Lung (tissue), 12 donors: ENCODE results near the gene PRKCH. TPM values are rescaled to one million over a fixed set of nuclear protein-coding genes. Genes with fewer than 3 reads are reported as not detected.
A peak's percentile ranks its signal among the peaks of the same experiment; 100 is the strongest.

Experiments
- ATAC-seq: fragments of 200-7000 bp; cut with Tn5 transposase; one replicate; pipeline ENCODE4 v1.9.1; 2020; ENCODE audit warnings: moderate number of reproducible peaks; ENCODE audit not compliant: insufficient read depth, low FRiP score
- DNase-seq, 3 donors: peaks; one replicate each; pipeline ENCODE4 v3.0.0-alpha.2; 2013 to 2017
- H3K27ac ChIP-seq, 2 donors: one replicate each; pipeline ENCODE4 v1.5.1; 2013; ENCODE audit warnings: mild to moderate bottlenecking in 2 of 2, moderate library complexity in 2 of 2, control low read depth in 1 of 2, inconsistent platforms in 1 of 2, low read depth in 1 of 2, low read length in 1 of 2
- H3K27me3 ChIP-seq, 3 donors: one replicate each; pipeline ENCODE4 v1.5.1; 2013; ENCODE audit warnings: low read length in 2 of 3; ENCODE audit not compliant: control insufficient read depth in 3 of 3, insufficient read depth in 3 of 3
- H3K36me3 ChIP-seq, 4 donors: one replicate each; pipeline ENCODE4 v1.5.1; 2013; ENCODE audit warnings: low read length in 4 of 4, mild to moderate bottlenecking in 1 of 4, moderate library complexity in 1 of 4; ENCODE audit not compliant: control insufficient read depth in 4 of 4, insufficient read depth in 4 of 4
- H3K4me1 ChIP-seq, 5 donors: one replicate each; pipeline ENCODE4 v1.5.1; 2013; ENCODE audit warnings: low read length in 5 of 5, mild to moderate bottlenecking in 2 of 5, moderate library complexity in 1 of 5; ENCODE audit not compliant: control insufficient read depth in 5 of 5, insufficient read depth in 5 of 5
- H3K4me3 ChIP-seq: one replicate; pipeline ENCODE4 v1.5.1; 2013; ENCODE audit warnings: mild to moderate bottlenecking, control low read depth, moderate library complexity
- H3K9ac ChIP-seq, 2 donors: one replicate each; pipeline ENCODE4 v1.5.1; 2013; ENCODE audit warnings: low read length in 2 of 2, control low read depth in 1 of 2; ENCODE audit not compliant: insufficient read depth in 1 of 2
- H3K9me3 ChIP-seq, 4 donors: one replicate each; pipeline ENCODE4 v1.5.1; 2013; ENCODE audit warnings: low read length in 3 of 4, mild to moderate bottlenecking in 1 of 4, moderate library complexity in 1 of 4; ENCODE audit not compliant: control insufficient read depth in 4 of 4, insufficient read depth in 3 of 4
- WGBS, 2 donors: extraction: QIAGEN DNeasy Blood & Tissue Kit; methylation state at CpG; one replicate each; pipeline ENCODE4 v1.1.7; 2013; 5-methylcytosine and 5-hydroxymethylcytosine counted together
- polyA plus RNA-seq, 2 donors: library from polyadenylated mRNA; stranded (reverse); fragments of 200-250 nt; gene quantifications; one replicate each; pipeline ENCODE4 v1.2.1, GENCODE V29; 2013
- total RNA-seq, 2 donors: library from RNA; depleted of rRNA in 1 of 2; stranded (reverse); fragments of >200 nt in 1 of 2; gene quantifications; one replicate each; pipeline ENCODE4 v1.2.1, GENCODE V29; 2014 to 2021
- TF ChIP-seq, protein P1 (sequence below): IDR thresholded peaks from 2 replicates; pipeline ENCODE4 v1.5.1; 2012; ENCODE audit warnings: mild to moderate bottlenecking; ENCODE audit errors: control extremely low read depth, extremely low read depth
- donor health status: control.
- donor health status: control.
- donor health status: Bipolar disorder and iron deficiency.
- donor health status: healthy.
- donor health status: DM: yes; HTN: yes; CAD: no.

The PRKCH gene
- total and polyA plus RNA-seq, 4 donors = 12.9 to 126 (median 51.4) TPM

GRCh38 chr14:61478971-61479473 is 157.6 kb downstream of the PRKCH start:
- Histone ChIP-seq H3K36me3 (peaks cover 0 to 2% (median 0%) of the 10 kb centered on the region in 4 donors), H3K9ac (no peak overlapping the region), H3K9me3 (no peaks in the 10 kb centered on the region), H3K27me3 (no peaks in the 10 kb centered on the region), H3K27ac (peak overlapping the region; percentile 5 to 59), H3K4me3 (no peak overlapping the region), H3K4me1 (peaks cover 15 to 25% (median 18%) of the 10 kb centered on the region in 5 donors)
- 39 to 58% methylated on average over 6 of the region's 6 CpGs for WGBS, 2 donors
- TF ChIP-seq, protein P1, sequence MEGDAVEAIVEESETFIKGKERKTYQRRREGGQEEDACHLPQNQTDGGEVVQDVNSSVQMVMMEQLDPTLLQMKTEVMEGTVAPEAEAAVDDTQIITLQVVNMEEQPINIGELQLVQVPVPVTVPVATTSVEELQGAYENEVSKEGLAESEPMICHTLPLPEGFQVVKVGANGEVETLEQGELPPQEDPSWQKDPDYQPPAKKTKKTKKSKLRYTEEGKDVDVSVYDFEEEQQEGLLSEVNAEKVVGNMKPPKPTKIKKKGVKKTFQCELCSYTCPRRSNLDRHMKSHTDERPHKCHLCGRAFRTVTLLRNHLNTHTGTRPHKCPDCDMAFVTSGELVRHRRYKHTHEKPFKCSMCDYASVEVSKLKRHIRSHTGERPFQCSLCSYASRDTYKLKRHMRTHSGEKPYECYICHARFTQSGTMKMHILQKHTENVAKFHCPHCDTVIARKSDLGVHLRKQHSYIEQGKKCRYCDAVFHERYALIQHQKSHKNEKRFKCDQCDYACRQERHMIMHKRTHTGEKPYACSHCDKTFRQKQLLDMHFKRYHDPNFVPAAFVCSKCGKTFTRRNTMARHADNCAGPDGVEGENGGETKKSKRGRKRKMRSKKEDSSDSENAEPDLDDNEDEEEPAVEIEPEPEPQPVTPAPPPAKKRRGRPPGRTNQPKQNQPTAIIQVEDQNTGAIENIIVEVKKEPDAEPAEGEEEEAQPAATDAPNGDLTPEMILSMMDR = no peak
- no peak for ATAC-seq
- no peak for DNase-seq

DNA sequence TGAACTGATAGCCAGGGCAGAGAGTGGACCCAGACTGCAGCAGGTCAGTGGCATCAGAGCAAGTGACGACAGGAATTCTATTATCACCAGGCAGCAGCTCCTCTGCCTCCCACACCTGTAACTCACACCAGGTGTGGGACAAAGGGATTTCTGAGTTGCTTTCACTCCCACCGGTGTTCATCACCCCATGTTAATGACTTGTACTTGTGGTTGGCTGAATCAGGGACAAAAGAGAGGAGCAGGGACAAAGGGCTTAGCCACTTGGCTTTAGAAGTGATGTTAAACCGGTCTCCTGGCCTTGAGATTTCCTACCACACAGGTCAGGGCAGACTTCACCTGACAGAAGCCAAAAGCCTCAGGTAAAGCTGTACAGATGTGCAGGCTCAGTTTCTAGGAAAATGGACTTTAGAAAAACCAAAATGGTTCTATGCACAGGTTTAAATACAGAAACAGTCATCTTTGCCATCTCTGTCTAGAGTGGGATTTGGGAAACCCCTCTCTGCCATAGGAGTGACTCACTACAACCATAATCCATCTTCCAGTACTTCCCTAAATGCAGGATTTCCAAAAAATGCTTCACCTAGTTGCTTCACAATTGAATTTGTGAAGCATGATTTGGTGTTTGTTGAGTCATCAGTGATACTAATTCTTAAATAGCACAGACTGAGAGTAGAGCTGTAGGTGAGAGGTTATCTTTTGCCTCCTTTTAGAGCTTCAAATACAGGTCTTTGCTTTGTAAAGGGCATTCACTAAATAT is 158.5 kb downstream of the PRKCH start:
- DNase-seq (no peak), ATAC-seq (no peak)
- Histone ChIP-seq H3K4me1 (peaks cover 18 to 32% (median 22%) of the 10 kb centered on the region in 5 donors), H3K4me3 (no peak overlapping the region), H3K9ac (no peak overlapping the region), H3K36me3 (peaks cover 0 to 2% (median 0%) of the 10 kb centered on the region in 4 donors), H3K27ac (peak overlapping the region; percentile 9 to 71), H3K27me3 (no peaks in the 10 kb centered on the region), H3K9me3 (no peaks in the 10 kb centered on the region)
- WGBS, 2 donors = 90 to 94% methylated on average over 3 of the region's 3 CpGs
- TF ChIP-seq, protein P1 = no peak

GRCh38 chr14:61480704-61481285 is 159.4 kb downstream of the PRKCH start:
- H3K27ac ChIP-seq = no peak overlapping the region
- TF ChIP-seq, protein P1 = no peak
- H3K27me3 ChIP-seq = no peaks in the 10 kb centered on the region
- H3K9ac ChIP-seq = no peak overlapping the region
- H3K9me3 ChIP-seq = no peaks in the 10 kb centered on the region
- peaks cover 0 to 4% (median 0%) of the 10 kb centered on the region in 4 donors for H3K36me3 ChIP-seq
- WGBS, 2 donors = 87 to 95% methylated on average over 8 of the region's 8 CpGs
- no peak for DNase-seq
- H3K4me1 ChIP-seq = peaks cover 18 to 38% (median 25%) of the 10 kb centered on the region in 5 donors
- H3K4me3 ChIP-seq = no peak overlapping the region
- no peak for ATAC-seq
